Medulla oblongata (tissue), 1 donor: ENCODE results near the gene DENND2C.

ENCODE experiments used
- DNase-seq: peaks from one replicate; pipeline ENCODE4 v3.0.0-alpha.2; 2015; ENCODE audit errors: extremely low spot score

Gene DENND2C

DNA sequence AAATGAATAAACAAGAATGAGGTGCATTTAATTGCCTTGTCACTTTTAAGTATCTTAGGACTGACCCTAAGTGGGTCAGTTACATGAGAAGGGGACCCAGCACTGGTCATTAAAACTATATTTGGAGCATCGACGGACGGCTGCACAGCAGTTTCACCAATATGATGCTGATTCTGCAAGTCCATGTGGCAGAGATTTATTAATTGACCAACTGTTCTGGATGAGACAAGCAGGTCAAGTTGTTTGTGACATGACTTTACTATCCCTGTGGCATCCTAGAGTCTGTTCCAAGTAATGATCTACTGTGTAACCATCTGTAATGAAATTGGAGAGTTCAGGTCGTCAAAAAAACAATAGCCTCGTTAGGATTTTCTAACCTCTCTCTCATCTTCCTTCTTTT lies 16.0 kb upstream of the DENND2C start:
- DNase-seq, result no peak

DNA sequence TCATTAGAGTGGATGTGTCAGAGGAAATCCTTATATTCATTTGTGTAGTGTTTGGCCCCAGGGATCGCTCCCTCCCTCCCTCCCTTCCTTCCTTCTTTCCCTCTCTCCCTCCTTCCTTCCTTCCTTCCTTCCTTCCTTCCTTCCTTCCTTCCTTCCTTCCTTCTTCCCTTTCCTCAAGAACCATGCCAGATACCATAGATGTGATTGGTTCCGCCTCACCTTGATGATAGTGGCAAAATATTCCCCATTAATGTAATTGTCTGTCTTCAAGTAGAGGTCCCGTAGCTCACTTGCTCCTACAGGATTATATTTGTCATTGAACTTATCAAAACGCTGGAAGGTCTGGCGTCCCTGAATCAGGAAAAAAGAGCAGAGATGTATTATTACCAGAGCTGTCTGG lies 7.8 kb upstream of the DENND2C start:
- DNase-seq, result no peak

DNA sequence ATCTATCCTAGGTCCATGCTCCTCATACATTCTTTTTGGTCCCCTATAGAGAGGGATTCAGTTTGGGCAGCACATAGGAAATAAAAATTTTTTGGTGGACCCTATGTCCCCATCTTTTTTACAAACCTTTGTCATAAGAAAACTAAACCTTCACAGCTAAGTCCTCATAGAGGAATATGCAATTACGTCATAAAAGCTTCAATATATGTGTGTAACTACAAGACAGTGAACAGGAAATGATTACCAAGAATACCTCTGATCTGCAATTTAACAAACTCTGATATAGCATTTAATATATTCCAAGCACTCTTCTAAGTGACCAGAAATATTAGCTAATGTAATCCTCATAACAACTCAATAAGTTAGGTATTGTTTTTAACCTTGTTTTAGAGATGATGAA lies 6.3 kb upstream of the DENND2C start:
- DNase-seq, result no peak

DNA sequence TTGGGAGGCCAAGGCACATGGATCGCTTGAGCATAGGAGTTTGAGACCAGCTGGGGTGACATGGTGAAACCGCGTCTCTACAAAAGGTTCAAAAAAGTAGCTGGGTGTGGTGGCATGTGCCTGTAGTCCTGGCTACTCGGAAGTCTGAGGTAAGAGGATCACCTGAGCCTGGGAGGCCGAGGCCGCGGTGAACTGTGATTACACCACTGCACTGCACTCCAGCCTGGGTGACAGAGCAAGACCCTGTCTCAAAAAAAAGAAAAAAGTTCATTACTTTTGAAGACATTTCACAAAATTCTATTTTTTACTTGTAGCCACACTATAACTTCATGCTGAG lies 2.1 kb upstream of the DENND2C start:
- DNase-seq, result no peak

DNA sequence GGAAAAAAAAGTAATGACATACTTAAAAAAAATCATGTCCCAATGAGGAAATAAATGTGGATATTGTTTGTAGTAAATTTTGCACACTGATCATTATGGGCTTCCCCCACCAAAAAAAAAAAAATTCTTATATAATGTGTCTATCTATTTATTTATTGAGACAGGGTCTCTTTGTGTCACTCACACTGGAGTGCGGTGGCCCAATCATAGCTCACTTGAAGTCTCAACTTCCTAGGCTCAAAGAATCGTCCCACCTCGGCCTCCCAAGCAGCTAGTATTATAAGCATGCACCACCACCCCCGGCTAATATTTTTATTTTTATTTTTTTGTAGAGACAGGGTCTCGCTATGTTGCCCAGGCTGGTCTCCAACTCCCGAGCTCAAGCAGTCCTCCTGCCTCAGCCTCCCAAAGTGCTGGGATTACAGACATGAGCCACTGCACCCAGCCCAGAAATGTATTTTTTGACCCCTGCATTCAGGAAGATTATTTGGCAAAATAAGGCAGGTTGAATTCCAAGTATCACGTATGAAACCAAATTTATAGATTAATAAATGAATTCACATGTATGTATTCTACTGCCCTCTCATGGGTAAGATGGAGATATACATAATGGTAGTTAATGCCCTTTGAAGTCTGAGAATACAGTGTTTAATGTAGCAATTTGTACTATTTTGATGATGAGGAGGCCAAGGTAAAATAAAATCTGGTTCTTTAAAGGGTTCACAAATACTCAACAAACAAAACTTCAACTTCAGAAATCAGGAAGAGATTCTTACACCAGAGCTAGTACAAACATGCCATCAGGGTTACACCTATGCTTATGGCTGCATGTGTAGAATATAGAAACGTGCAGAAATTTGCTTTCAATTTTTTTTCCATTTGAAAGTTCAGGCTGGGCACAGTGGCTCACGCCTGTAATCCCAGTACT lies 1.4 kb upstream of the DENND2C start:
- DNase-seq, result no peak

DNA sequence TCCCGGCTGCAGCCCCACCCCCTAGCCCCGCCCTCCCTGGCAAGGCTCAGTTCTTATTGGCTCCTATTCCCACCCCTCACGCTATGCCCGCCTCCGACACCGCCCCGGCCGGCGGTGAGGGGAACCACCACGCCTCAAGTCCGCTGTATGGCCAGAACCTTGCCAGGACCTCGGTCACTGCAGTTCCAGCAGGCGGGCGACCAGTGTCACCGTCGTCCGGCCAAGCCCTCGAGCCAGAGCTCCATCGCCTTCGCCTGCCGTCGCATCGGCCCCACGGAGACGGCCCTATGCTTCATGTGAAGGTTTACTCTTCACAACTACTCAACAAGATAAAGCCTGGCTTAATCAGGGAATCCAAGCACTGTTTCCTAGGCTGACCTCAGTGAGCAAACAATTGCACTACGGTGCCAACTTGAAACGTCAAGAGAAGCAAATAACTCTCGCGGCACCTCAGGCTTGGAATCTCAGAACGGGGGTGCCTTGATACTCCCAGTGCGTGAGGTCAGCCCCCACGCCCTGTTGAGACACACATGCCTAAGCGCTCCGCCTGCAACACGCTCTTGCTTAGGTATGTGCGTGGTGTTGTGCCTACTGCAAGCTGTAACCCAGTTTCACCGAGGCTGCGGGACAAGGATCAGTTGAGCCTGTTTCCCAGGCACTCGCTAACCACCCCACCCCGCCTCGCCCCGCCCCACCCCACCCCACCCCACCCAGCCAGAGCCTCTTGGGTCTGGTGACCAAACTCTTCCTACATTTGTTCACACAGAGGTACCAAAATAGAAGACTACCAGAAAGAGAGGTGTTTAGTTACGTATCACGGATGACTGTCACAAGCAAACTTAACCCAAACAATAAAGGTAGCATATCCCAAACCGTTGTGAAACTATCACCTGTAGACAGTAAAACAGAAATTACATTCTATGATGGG lies 498 bp upstream of the DENND2C start:
- DNase-seq, result peak; percentile 93

DNA sequence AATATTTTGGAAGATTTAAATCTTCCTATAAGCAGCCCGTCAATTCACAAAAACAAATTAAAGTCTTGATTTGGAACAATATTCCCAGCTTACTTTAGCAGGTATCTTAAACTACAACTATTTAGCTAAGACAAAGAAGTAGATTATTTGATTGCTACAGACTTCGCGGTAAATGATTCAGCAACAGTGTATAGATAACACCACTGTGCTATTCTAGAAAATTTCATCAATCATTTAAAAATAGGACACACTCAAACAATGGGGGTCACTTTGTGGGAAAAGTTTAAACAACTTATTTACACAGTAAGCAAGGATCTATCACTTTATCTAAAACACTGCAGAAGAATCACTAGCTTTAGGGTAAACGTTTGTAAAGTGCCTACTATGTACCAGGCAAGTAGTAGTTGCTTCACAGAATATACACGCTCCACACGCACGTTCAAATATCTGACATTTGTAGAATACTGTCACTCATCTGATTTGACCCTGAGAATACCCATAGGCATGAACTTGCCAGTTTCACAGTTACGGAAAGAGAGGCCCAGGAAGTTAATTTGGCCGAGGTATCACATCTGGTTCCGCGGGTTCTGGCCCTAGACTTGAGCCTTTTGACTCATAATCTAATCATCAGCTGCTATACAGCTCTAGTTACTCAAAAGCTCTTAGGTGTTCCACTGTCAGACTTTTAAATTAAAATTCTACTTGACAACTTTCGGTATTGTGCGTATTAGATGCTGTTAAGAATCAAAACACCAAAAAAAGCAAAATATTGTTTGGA lies 876 bp downstream of the DENND2C start:
- DNase-seq, result no peak

DNA sequence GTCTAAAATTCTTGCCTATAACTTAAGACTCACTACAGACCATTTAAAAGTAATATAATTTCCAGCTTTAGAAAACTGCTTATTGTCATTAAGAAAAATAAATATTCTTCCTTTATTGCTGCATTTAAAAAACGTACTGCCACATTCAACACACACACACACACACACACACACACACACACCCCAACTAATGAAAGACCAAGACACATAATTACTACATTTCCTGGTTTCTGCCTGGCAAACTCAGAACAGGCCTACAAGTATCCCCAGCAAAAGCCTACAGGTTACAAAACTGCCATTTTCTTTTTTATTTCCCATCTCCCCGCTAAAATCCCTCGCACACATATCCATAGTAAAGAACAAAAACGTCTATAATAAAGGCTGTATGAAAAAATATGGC lies 1.5 kb downstream of the DENND2C start:
- DNase-seq, result no peak

DNA sequence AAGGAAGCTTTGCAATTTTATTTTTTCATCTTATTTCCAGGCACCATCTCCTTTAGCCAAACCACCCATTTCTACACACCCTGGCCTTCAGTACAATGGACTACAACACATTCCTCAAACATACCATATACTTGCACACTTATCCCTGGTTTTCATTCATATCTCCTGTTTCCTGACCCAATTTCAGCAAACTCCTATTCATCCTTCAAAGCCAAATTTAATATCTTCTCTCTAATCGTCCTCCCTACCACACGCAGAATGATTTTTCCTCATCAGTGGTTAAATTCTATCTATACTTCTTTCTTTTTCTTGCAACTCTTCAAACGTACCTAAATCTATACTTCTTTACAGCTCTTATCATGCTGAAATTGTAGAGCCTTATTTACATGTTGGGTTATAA lies 2.9 kb downstream of the DENND2C start:
- no peak for DNase-seq

DNA sequence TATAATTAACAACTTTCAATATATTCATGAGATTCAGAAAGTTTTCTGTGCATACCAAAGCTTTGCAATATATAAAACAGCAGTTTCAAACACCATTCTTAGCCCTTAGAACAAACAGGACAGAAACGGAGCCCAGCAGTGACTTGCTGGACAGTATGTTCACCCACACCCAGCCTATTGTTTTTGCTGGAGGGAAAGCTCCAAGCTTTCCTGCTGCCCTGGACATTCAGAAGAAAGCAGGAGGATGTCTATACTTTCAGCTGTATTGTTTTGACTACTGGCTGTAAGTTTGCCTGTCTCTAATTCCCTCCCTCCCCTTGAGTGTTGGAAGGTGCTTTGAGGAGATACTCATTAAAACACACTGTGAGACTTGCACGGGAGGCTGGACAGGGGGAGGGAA lies 9.6 kb downstream of the DENND2C start:
- DNase-seq, result no peak

DNA sequence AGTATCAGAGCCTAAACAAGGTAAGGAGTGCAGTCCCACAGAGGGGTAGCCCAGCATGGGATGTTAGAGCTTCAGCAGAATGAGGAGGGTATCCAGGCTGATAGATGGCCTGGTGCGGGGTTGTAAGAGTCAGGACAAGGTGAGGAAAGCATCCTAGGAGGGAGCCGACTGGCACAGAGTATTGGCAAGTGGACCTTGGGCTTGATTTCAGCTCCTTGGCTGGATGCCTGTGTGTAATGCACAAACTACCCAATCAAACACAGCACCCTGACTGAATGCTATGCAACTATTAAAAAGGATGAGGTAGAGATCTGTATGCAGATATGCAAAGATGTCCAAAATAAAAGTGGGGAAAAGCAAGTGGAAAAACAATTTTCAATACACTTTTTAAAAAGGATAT lies 18.0 kb downstream of the DENND2C start:
- DNase-seq, result no peak

DNA sequence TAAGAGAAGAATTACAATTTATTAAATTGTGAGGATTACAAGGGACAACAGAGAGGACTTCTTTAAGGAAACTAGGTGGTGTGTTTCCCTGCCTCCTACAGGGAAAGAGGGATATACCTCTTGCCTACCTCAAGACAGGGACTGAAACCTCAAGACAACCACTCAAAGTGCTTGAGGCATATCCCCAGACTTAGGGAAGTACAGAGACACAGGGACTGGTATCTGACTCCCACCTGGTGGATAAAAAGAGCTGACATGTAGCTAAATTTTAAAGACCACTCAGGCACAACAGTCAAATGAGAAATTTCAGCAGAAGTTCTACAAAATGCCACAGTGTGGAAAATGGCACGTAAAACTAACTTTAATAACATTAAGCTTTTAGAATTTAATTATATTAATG lies 21.3 kb downstream of the DENND2C start:
- no peak for DNase-seq

DNA sequence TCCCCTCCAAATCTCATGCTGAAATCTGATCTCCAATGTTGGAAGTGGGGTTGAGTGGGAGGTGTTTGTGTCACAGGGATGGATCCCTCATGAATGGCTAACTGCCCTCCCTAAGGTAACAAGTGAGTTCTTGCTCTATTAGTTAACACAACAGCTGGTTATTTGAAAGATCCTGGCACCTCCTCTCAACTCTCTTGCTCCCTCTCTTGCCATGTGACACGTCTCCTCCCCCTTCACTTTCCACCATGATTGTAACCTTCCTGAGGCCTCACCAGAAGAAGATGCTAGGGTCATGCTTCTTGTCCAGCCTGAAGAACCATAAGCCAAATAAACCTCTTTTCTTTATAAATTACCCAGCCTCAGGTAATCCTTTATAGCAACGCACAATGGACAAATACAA lies 28.5 kb downstream of the DENND2C start:
- DNase-seq, result no peak

DNA sequence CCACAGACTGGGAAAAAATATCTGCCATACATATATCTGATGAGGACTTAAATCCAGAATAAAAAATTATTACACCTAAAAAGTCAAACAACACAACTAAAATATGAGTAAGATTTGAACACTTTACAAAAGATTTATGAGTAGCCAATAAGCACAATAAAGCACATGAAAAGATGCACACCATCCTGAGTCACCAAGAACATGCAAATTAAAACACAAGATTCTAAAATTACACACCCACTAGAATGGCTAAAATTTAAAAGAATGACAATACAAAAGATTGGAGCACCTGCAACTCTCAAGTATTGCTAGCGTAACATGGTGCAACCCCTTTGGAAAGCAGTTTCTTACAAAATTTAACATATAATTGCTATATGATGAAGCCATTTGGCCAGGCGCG lies 30.9 kb downstream of the DENND2C start:
- DNase-seq, result no peak

DNA sequence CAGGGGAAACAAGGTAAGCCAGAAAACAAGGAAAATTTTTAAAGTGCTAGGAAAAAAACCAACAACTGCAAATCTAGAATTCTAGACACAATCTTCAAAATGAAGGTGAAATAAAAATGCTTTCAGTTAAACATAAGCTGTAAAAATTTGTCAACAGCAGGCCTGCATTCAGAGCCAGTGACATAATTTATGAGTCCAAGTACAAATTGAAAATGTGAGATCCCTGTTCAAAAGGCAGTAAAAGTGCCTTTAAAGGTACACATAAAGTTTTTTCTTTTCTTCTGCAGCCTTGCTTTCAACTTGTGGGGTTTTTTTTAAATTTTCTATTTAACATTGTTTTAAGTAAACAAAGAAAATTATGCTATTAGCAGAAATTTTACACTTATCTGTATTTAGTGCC lies 37.4 kb downstream of the DENND2C start:
- no peak for DNase-seq

DNA sequence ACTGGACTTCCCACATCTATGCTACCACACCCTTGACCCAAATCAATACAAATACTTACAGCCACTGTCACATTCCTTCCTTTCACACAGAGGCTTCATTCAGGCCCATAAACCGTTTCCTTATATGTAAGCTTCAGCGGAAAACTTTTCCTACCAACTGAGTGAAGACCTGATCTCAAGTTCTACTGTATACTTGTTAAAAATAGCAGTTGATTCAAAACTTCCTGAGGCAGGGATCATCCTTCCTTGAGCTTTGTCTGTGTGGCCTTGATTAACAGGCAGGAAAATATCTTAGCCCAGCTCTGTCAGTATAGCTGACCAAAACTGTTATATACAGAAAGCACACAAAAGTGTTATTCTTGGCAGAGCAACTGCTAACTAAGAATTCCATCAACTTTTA lies 42.7 kb downstream of the DENND2C start:
- DNase-seq, result no peak

DNA sequence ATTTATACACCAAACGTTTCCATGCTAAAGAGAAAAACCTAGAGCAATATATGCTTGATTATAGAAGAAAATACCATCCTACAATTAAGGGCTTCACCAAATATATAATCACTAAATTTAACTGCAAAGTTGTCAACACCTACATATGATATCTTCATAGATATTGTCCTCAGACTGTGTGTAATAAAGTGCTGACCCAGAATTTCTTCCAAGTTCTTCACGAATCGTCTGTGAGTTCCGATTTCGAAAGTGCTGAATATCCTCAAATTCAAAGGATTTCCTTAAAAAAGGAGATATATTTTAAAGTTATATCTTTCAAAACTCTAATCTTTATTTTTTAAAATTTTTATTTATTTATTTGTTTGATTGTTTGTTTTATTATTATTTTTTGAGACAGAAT lies 46.5 kb downstream of the DENND2C start:
- no peak for DNase-seq

DNA sequence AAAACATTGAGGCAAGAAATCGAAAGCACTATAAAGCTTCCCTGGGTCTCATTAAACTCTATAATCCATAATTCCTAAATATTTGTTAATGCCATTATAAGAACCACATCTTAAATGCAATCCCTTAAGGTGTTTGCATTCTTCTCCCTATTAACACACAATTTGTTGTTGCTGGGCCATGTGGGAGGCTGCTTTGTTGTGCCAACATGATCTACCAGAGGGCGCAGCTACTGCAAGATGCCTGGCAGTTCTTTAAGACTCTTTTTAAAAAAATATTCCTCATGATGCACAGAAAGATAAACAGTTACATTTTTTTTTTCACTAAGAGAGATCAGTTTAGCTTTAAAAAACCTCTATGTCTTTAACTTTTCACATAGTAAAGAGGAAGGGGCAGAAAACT lies 49.4 kb downstream of the DENND2C start:
- DNase-seq, result no peak

DNA sequence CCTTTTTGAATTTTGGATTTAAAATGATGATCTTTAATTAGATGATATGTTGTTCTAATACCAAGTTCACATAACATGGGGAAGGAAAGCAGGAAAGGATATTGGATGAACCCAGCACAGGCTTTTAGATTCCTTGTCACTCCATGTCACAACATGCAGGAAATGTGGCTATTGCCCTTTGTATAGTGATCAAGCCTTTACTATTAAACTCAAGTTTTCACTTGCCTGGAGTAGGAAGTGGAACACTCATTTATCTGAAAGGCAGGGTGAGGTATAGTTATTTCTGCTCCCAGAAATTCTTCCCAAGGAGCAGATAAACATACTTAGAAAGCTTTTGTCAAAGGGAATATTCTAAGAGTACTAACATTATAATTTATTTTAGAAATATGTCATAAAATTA lies 51.2 kb downstream of the DENND2C start:
- no peak for DNase-seq

DNA sequence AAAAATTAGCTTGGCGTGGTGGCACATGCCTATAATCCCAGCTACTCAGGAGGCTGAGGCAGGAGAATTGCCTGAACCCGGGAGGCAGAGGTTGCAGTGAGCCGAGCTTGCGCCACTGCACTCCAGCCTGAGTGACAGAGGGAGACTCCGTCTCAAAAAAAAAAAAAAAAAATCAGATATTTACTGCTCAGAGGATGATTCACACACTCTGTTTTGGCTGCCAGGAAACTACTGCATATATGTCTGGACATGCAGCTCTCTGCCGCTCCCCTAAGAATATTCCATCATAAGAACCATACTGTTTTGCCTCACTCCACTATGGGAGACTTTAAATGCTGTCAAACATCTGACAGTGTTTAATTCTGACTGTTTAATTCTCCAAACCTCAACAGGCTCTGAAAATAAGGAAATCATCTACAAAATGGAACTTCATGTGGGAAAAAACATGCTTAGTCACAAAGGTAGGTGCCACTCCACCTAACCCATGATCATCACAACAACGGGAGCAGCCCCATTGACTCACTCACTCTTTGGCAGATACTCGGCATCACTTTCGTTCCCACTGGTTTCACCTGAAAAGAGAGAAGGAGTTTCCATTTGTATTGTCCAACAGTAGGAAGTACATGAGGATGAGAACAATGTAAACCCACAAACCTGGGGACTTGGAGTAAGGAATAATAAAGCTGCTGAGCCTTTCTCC lies 59.2 kb downstream of the DENND2C start:
- no peak for DNase-seq

DNA sequence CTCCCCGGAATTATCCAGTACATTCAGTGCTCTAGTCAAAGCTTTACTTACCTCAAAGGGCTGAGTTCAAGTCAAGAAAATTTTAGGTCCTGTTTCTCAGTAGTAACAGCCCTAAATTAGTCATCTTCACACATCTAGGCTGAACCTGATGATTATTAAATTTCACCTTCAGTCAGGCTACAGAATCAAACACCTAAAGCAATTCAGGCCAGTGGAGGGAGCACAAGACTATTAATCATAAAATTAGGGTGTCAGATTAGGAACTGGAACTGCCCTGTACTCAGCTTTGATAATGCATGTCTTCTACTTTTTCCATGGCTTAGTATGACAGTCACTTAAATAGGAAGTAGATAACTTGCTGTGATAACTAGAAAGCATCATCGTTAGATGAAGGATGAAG lies 60.0 kb downstream of the DENND2C start:
- no peak for DNase-seq

DNA sequence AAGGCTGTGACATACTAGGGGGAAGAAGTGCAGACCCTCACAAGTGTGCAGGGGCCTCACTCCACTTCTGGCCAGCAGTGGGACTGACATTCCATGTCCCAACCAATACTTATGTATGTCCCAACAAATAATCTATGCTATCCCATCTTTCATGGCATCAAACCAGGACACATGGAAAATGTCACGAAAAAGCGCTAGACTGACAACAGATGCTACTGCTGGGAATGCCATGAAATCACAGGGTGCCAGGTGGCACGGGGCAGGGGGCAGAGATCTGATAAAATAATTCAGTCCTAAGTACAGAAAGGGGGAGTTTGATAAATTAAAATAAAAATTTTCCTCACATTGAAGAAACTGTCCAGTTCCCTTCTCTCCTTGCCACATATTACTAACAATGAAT lies 60.8 kb downstream of the DENND2C start:
- DNase-seq, result no peak
